H1 (cell line): ENCODE results near the gene ANKRD60. TPM values are rescaled to one million over a fixed set of nuclear protein-coding genes. Genes with fewer than 3 reads are reported as not detected.

ENCODE experiments used
- CTCF ChIA-PET: fragments of 300-600 bp; sonication (Branson Sonifier 250); formaldehyde crosslinking; loops from one replicate; lab custom pipeline; 2021; ENCODE audit not compliant: partially characterized antibody; lab: Charles Lee
- POLR2A ChIA-PET: fragments of 300-600 bp; sonication (Branson Sonifier 250); formaldehyde crosslinking; loops from one replicate; lab custom pipeline; 2021; ENCODE audit warnings: inconsistent platforms; ENCODE audit not compliant: partially characterized antibody; lab: Charles Lee
- DNase-seq, 2 experiments: peaks; one replicate each; pipeline versions ENCODE4 v3.0.0 to v3.0.0-alpha.2; 2010 to 2022; ENCODE audit warnings: low spot score in 2 of 2, low read depth in 1 of 2, mixed read lengths in 1 of 2
- FAIRE-seq: peaks from 2 replicates; lab custom pipeline; 2011; peaks lifted over from hg19 to GRCh38; lab: Jason Lieb, UNC
- H2AFZ ChIP-seq: 2 replicates; pipeline ENCODE4 v1.8.1; 2012; ENCODE audit warnings: low read length, inconsistent platforms
- H2AK5ac ChIP-seq: 2 replicates; pipeline ENCODE4 v1.6.1; 2013; ENCODE audit warnings: low read depth, low read length
- H2BK120ac ChIP-seq: replicated peaks from 2 replicates; pipeline ENCODE3; 2013; ENCODE audit warnings: low read depth, low read length, inconsistent platforms
- H2BK12ac ChIP-seq: 2 replicates; pipeline ENCODE4 v1.6.1; 2013; ENCODE audit warnings: low read depth, low read length
- H2BK15ac ChIP-seq: 2 replicates; pipeline ENCODE4 v1.6.1; 2013; ENCODE audit warnings: low read length
- H2BK20ac ChIP-seq: 2 replicates; pipeline ENCODE4 v1.6.1; 2013; ENCODE audit warnings: low read length
- H2BK5ac ChIP-seq: 2 replicates; pipeline ENCODE4 v1.6.1; 2013; ENCODE audit warnings: low read depth, low read length
- H3K14ac ChIP-seq: 2 replicates; pipeline ENCODE4 v1.6.1; 2013; ENCODE audit warnings: inconsistent platforms; ENCODE audit not compliant: insufficient read length
- H3K18ac ChIP-seq: 2 replicates; pipeline ENCODE4 v1.6.1; 2013; ENCODE audit warnings: low read length; ENCODE audit errors: extremely low read depth
- H3K23ac ChIP-seq: 2 replicates; pipeline ENCODE4 v1.6.1; 2013; ENCODE audit warnings: inconsistent platforms; ENCODE audit not compliant: insufficient read length
- H3K23me2 ChIP-seq: 2 replicates; pipeline ENCODE4 v1.6.1; 2013; ENCODE audit warnings: low read depth, low read length
- H3K27ac ChIP-seq: 2 replicates; pipeline ENCODE4 v1.6.1; 2011; ENCODE audit warnings: low read depth, low read length, inconsistent platforms
- H3K27me3 ChIP-seq, 4 experiments: replicated peaks in 1 of 4; 1 replicate in 1 of 4; 2 replicates in 3 of 4; pipeline versions ENCODE4 v1.6.1 to v1.8.1; 2011 to 2013; ENCODE audit warnings: low read length in 3 of 4, mild to moderate bottlenecking in 3 of 4, inconsistent platforms in 2 of 4, mixed read lengths in 2 of 4, moderate library complexity in 1 of 4; ENCODE audit not compliant: control insufficient read depth in 3 of 4, insufficient read depth in 3 of 4; ENCODE audit errors: extremely low read depth in 1 of 4
- H3K36me3 ChIP-seq, 4 experiments: 2 replicates each; pipeline versions ENCODE4 v1.6.1 to v1.8.1; 2011 to 2013; ENCODE audit warnings: mild to moderate bottlenecking in 4 of 4, low read length in 3 of 4, moderate library complexity in 2 of 4, control low read depth in 1 of 4, inconsistent platforms in 1 of 4; ENCODE audit not compliant: insufficient read depth in 4 of 4, control insufficient read depth in 2 of 4
- H3K4ac ChIP-seq: replicated peaks from 2 replicates; pipeline ENCODE3; 2013; ENCODE audit warnings: low read length, low read depth, mixed read lengths, inconsistent platforms; ENCODE audit not compliant: insufficient read length
- H3K4me1 ChIP-seq, 4 experiments: replicated peaks in 1 of 4; 1 replicate in 1 of 4; 2 replicates in 3 of 4; pipeline versions ENCODE4 v1.6.1 to v1.8.1; 2011 to 2013; ENCODE audit warnings: low read length in 3 of 4, inconsistent platforms in 2 of 4, mixed read lengths in 1 of 4; ENCODE audit not compliant: insufficient read depth in 4 of 4, control insufficient read depth in 3 of 4
- H3K4me2 ChIP-seq, 2 experiments: 2 replicates each; pipeline versions ENCODE4 v1.6.1 to v1.8.1; 2011 to 2013; ENCODE audit warnings: low read depth in 2 of 2, low read length in 2 of 2, control low read depth in 1 of 2, inconsistent platforms in 1 of 2, mild to moderate bottlenecking in 1 of 2; ENCODE audit not compliant: insufficient read depth in 1 of 2
- H3K4me3 ChIP-seq, 4 experiments: fragments of 200-600, 300-600 bp in 1 of 4; sonication (generic), shearing (Covaris generic), sonication (Bioruptor Twin) in 1 of 4; 2 replicates each; pipeline versions ENCODE4 v1.5.1 to v1.8.1; 2011 to 2016; ENCODE audit warnings: low read length in 4 of 4, low read depth in 3 of 4, control low read depth in 2 of 4, inconsistent platforms in 2 of 4, mild to moderate bottlenecking in 2 of 4, mixed read lengths in 1 of 4, moderate library complexity in 1 of 4; ENCODE audit not compliant: insufficient read depth in 2 of 4; ENCODE audit errors: extremely low read depth in 1 of 4
- H3K56ac ChIP-seq: replicated peaks from 2 replicates; pipeline ENCODE3; 2013; ENCODE audit warnings: low read depth, mild to moderate bottlenecking, mixed read lengths, low read length, inconsistent platforms; ENCODE audit not compliant: insufficient read length
- H3K79me1 ChIP-seq: 2 replicates; pipeline ENCODE4 v1.6.1; 2013; ENCODE audit warnings: low read depth, low read length, control low read depth
- H3K79me2 ChIP-seq, 2 experiments: 2 replicates each; pipeline versions ENCODE4 v1.6.1 to v1.8.1; 2012 to 2013; ENCODE audit warnings: low read length in 2 of 2, mild to moderate bottlenecking in 2 of 2, inconsistent platforms in 1 of 2; ENCODE audit not compliant: insufficient read depth in 2 of 2, control insufficient read depth in 1 of 2
- H3K9ac ChIP-seq, 4 experiments: replicated peaks in 1 of 4; 1 replicate in 1 of 4; 2 replicates in 3 of 4; pipeline versions ENCODE4 v1.6.1 to v1.8.1; 2011 to 2013; ENCODE audit warnings: low read depth in 3 of 4, low read length in 3 of 4, control low read depth in 2 of 4, mild to moderate bottlenecking in 2 of 4, moderate library complexity in 2 of 4, inconsistent platforms in 1 of 4; ENCODE audit errors: extremely low read depth in 1 of 4
- H3K9me3 ChIP-seq, 2 experiments: 2 replicates each; pipeline versions ENCODE4 v1.6.1 to v1.8.1; 2012 to 2013; ENCODE audit warnings: mild to moderate bottlenecking in 2 of 2, moderate library complexity in 2 of 2, control low read depth in 1 of 2, inconsistent platforms in 1 of 2, low read depth in 1 of 2, low read length in 1 of 2, mixed read lengths in 1 of 2; ENCODE audit not compliant: insufficient read depth in 2 of 2
- H4K20me1 ChIP-seq, 2 experiments: replicated peaks in 1 of 2; 2 replicates each; pipeline versions ENCODE3 to v1.8.1; 2011 to 2013; ENCODE audit warnings: inconsistent platforms in 2 of 2, low read length in 2 of 2, mild to moderate bottlenecking in 1 of 2; ENCODE audit not compliant: insufficient read depth in 2 of 2, control insufficient read depth in 1 of 2
- H4K5ac ChIP-seq: 2 replicates; pipeline ENCODE4 v1.6.1; 2013; ENCODE audit warnings: low read length, low read depth, mixed read lengths, inconsistent platforms; ENCODE audit not compliant: insufficient read length
- H4K8ac ChIP-seq: 2 replicates; pipeline ENCODE4 v1.8.0; 2013; ENCODE audit warnings: mild to moderate bottlenecking, moderate library complexity, low read length, inconsistent platforms; ENCODE audit not compliant: insufficient read depth; ENCODE audit errors: extremely low read depth
- H4K91ac ChIP-seq: replicated peaks from 2 replicates; pipeline ENCODE3; 2013; ENCODE audit warnings: low read length, mixed read lengths, inconsistent platforms; ENCODE audit not compliant: insufficient read length
- BACH1 ChIP-seq: IDR thresholded peaks from 2 replicates; pipeline ENCODE4 v1.6.1; 2012; ENCODE audit warnings: low read length, improper control_type of control experiment
- EGR1 ChIP-seq: IDR thresholded peaks from 2 replicates; pipeline ENCODE4 v1.6.1; 2011; ENCODE audit warnings: low read depth, low read length, borderline replicate concordance
- EP300 ChIP-seq, 2 experiments: IDR thresholded peaks; 1 replicate in 1 of 2; 2 replicates in 1 of 2; pipeline ENCODE4 v1.6.1; 2011 to 2012; ENCODE audit warnings: low read depth in 2 of 2, low read length in 2 of 2, mild to moderate bottlenecking in 2 of 2, borderline replicate concordance in 1 of 2, inconsistent platforms in 1 of 2, moderate library complexity in 1 of 2
- KDM4A ChIP-seq: IDR thresholded peaks from one replicate; pipeline ENCODE4 v1.7.1; 2012; ENCODE audit warnings: low read depth, mild to moderate bottlenecking, moderate library complexity, low read length, inconsistent platforms; ENCODE audit not compliant: severe bottlenecking
- RNF2 ChIP-seq: fragments of 200-900, 300-1000 bp; sonication (generic); IDR thresholded peaks from 2 replicates; pipeline ENCODE4 v1.7.1; 2016; ENCODE audit warnings: borderline replicate concordance, low read depth, mild to moderate bottlenecking, antibody characterized with exemption, low read length; ENCODE audit not compliant: poor library complexity, severe bottlenecking; ENCODE audit errors: missing control alignments
- SIN3A ChIP-seq, 2 experiments: IDR thresholded peaks in 1 of 2; conservative IDR thresholded peaks in 1 of 2; 2 replicates each; pipeline ENCODE4 v1.6.1; 2011 to 2012; ENCODE audit warnings: low read length in 2 of 2, improper control_type of control experiment in 1 of 2, low read depth in 1 of 2, mild to moderate bottlenecking in 1 of 2
- SIRT6 ChIP-seq: IDR thresholded peaks from one replicate; pipeline ENCODE4 v1.7.1; 2012; ENCODE audit warnings: low read length, inconsistent platforms
- SP4 ChIP-seq: IDR thresholded peaks from 2 replicates; pipeline ENCODE4 v1.6.1; 2012; ENCODE audit warnings: low read length, inconsistent platforms
- TAF1 ChIP-seq: IDR thresholded peaks from 2 replicates; pipeline ENCODE4 v1.6.1; 2011; ENCODE audit warnings: mild to moderate bottlenecking, low read depth, low read length
- TAF7 ChIP-seq: optimal IDR thresholded peaks from 2 replicates; pipeline ENCODE3; 2011; ENCODE audit warnings: low read depth, mild to moderate bottlenecking, inconsistent platforms, low read length, moderate library complexity, borderline replicate concordance
- TCF12 ChIP-seq: IDR thresholded peaks from 2 replicates; pipeline ENCODE4 v1.6.1; 2011; ENCODE audit warnings: low read depth, mild to moderate bottlenecking, low read length
- TEAD4 ChIP-seq: IDR thresholded peaks from 2 replicates; pipeline ENCODE4 v1.6.1; 2012; ENCODE audit warnings: low read depth, low read length, inconsistent platforms, mixed read lengths
- WGBS, 2 experiments: shearing (Covaris generic) in 1 of 2; methylation state at CpG; one replicate each; pipeline versions ENCODE4 v1.1.6 to v1.1.7; 2013 to 2015; ENCODE audit warnings: low lambda C conversion rate in 2 of 2, mixed read lengths in 2 of 2, inconsistent platforms in 1 of 2, low coverage in 1 of 2, missing lambda C conversion rate in 1 of 2; ENCODE audit not compliant: insufficient replicate concordance in 2 of 2, insufficient coverage in 1 of 2, insufficient read length in 1 of 2; ENCODE audit errors: extremely low coverage in 1 of 2, missing lambda C conversion rate in 1 of 2; 5-methylcytosine and 5-hydroxymethylcytosine counted together
- polyA plus RNA-seq, 7 experiments: library from polyadenylated mRNA; depleted of rRNA in 3 of 7; stranded (reverse) in 5 of 7; unstranded in 2 of 7; fragments of >200 nt in 5 of 7; fragments of 200-250 nt in 2 of 7; gene quantifications; 1 replicate in 5 of 7; 2 replicates in 1 of 7; 4 replicates in 1 of 7; pipeline versions ENCODE4 v1.2.1 to v1.2.3, GENCODE V29; 2011 to 2013; ENCODE audit warnings: missing spikeins in 2 of 7, mixed read lengths in 2 of 7
- total RNA-seq: library from RNA; stranded (reverse); fragmentation: NEBNext Ultra II Directional; extraction: Animal tissue kit (Norgen Biotek cat#: 25700); gene quantifications from 2 replicates; pipeline ENCODE4 v1.2.1, GENCODE V29; 2021

ANKRD60 gene
- total and polyA plus RNA-seq, 2 of the 8 experiments (the other 6 are each of a cell fraction or from before 2014, with no cell fraction given) = not detected

GRCh38 chr20:58244517-58245030, 16.1 kb upstream of the ANKRD60 start:
- Histone ChIP-seq H3K14ac (no peak overlapping the region), H3K27me3 (no peaks in the 10 kb centered on the region), H2BK120ac (no peak overlapping the region), H4K20me1 (no peaks in the 10 kb centered on the region), H3K56ac (no peak overlapping the region), H2AFZ (no peak overlapping the region), H4K5ac (no peak overlapping the region), H2AK5ac (no peak overlapping the region), H3K9ac (no peak overlapping the region), H2BK15ac (no peak overlapping the region), H3K23ac (no peak overlapping the region), H3K27ac (no peak overlapping the region), H3K79me1 (no peaks in the 10 kb centered on the region), H3K36me3 (peaks cover 0 to 24% (median 12%) of the 10 kb centered on the region in 4 experiments; a peak in 6 of 8 replicates), H3K79me2 (no peaks in the 10 kb centered on the region), H3K4me1 (no peaks in the 10 kb centered on the region; a peak in 1 of 7 replicates), H2BK20ac (no peak overlapping the region), H3K9me3 (no peaks in the 10 kb centered on the region), H3K18ac (no peak overlapping the region), H2BK12ac (no peak overlapping the region), H3K4ac (no peak overlapping the region), H3K4me3 (no peak overlapping the region), H3K23me2 (no peaks in the 10 kb centered on the region; the same call in 1 of the 2 replicates), H4K91ac (no peak overlapping the region), H4K8ac (no peak overlapping the region), H3K4me2 (no peak overlapping the region), H2BK5ac (no peak overlapping the region)
- ChIA-PET POLR2A (interaction anchor here (1.3 to 1.6 kb wide), 3 partner anchors 8 to 202 kb away, joined by 3 read pairs; no protein-coding TSS in a partner anchor), CTCF (interaction anchor here (0.8 to 7.1 kb wide), 11 partner anchors 8 to 607 kb away, joined by 3 to 70 read pairs (median 7); no protein-coding TSS in a partner anchor)
- no peak for DNase-seq
- 87% methylated on average over 7 of the region's 7 CpGs; no CpG with 5 or more reads in 1 of the 2 experiments for WGBS, 2 experiments
- TF ChIP-seq BACH1 = no peak
- no peak for TF ChIP-seq SP4
- TF ChIP-seq TCF12 = no peak
- TF ChIP-seq SIRT6 = no peak
- TF ChIP-seq TEAD4 = no peak
- TF ChIP-seq TAF7 = no peak
- TF ChIP-seq EGR1 = no peak
- TF ChIP-seq EP300 (IDR thresholded peaks at IDR 0.05; ENCODE audit: borderline replicate concordance in 1 of 2, low read depth in 2 of 2, low read length in 2 of 2) = no peak
- TF ChIP-seq TAF1 = no peak
- no peak for TF ChIP-seq SIN3A (conservative IDR thresholded peaks at IDR 0.05 in 1 of 2, IDR thresholded peaks at IDR 0.05 in 1 of 2; ENCODE audit: low read depth in 1 of 2, low read length in 2 of 2)
- TF ChIP-seq RNF2 = no peak
- no peak for TF ChIP-seq KDM4A
- no peak for FAIRE-seq
